WTC11 (cell line): ENCODE results near the gene CPAMD8.

Experiments used
- FOXJ3 ChIP-seq: sonication (generic); formaldehyde crosslinking; IDR thresholded peaks from 2 replicates; pipeline ENCODE4 v1.9.0; 2021; ENCODE audit warnings: missing genetic modification reagents, mild to moderate bottlenecking, borderline replicate concordance
- JUN ChIP-seq: sonication (generic); formaldehyde crosslinking; IDR thresholded peaks from 2 replicates; pipeline ENCODE4 v1.8.0; 2023; ENCODE audit warnings: mild to moderate bottlenecking, missing genetic modification reagents
- NR3C1 ChIP-seq: sonication (generic); formaldehyde crosslinking; conservative IDR thresholded peaks from 2 replicates; pipeline ENCODE4 v1.8.1; 2023; ENCODE audit warnings: low read depth, mild to moderate bottlenecking, missing genetic modification reagents
- RELA ChIP-seq: sonication (generic); formaldehyde crosslinking; IDR thresholded peaks from 2 replicates; pipeline ENCODE4 v1.8.1; 2022; ENCODE audit warnings: missing genetic modification reagents, mild to moderate bottlenecking, borderline replicate concordance
- ZNF423 ChIP-seq: fragments of 250-450 bp; sonication (Bioruptor Pico); IDR thresholded peaks from 2 replicates; pipeline ENCODE4 v2.1.2; 2022; ENCODE audit warnings: mild to moderate bottlenecking, moderate library complexity
- TF ChIP-seq, protein P1 (sequence below): fragments of 200-600 bp; IDR thresholded peaks from 2 replicates; pipeline ENCODE4 v1.8.0; 2022; ENCODE audit warnings: antibody characterized with exemption
- TF ChIP-seq, protein P2 (sequence below): sonication (generic); formaldehyde crosslinking; IDR thresholded peaks from 2 replicates; pipeline ENCODE4 v1.8.1; 2022; ENCODE audit warnings: missing genetic modification reagents, borderline replicate concordance
- TF ChIP-seq, protein P3 (sequence below): sonication (generic); formaldehyde crosslinking; IDR thresholded peaks from 2 replicates; pipeline ENCODE4 v1.8.1; 2023; ENCODE audit warnings: mild to moderate bottlenecking, missing genetic modification reagents
- TF ChIP-seq, protein P4 (sequence below): sonication (generic); formaldehyde crosslinking; IDR thresholded peaks from 2 replicates; pipeline ENCODE4 v1.8.1; 2022; ENCODE audit warnings: mild to moderate bottlenecking, moderate library complexity, missing genetic modification reagents
- TF ChIP-seq, protein P5 (sequence below): sonication (generic); formaldehyde crosslinking; IDR thresholded peaks from 2 replicates; pipeline ENCODE4 v1.8.0; 2022; ENCODE audit warnings: mild to moderate bottlenecking, missing genetic modification reagents
- TF ChIP-seq, protein P6 (sequence below): sonication (generic); formaldehyde crosslinking; IDR thresholded peaks from 2 replicates; pipeline ENCODE4 v1.8.0; 2022; ENCODE audit warnings: mild to moderate bottlenecking, missing genetic modification reagents

DNA sequence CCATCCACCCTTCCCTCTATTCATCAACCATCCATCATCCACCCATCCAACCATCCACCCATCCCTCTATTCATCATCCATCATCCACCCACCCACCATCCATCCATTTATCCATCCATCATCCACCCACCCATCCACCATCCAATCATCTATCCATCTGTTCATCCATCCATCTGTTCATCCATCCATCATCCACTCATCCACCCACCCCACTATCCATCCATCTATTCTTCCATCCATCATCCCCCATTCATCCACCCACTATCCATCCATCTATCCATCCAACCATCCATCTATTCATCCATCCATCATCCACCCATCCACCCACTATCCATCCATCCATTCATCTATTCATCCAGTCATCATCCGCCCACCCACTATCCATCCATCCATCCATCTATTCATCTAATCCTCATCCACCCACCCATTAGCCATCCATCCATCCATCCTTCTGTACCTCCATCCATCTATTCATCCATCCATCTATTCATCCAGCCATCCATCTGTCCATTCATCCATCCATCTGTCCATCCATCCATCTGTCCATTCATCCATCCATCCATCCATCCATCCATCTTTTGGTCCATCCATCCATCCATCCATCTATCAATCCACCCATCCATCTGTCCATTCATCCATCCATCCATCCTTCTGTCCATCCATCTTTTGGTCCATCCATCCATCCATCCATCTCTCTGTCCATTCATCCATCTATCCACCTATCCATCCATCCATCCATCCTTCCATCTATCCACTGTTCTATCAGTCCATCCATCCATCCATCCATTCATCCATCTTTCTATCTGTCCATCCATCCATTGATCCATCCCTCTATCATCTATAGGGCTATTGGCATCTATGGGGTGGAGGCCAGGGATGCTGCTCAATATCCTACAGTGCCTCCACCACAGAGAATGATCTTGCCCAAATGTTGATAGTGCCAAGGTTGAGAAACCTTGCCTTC lies 47.5 kb downstream of the CPAMD8 start:
- TF ChIP-seq FOXJ3 (CRISPR knock-in tag) = no peak
- no peak for TF ChIP-seq RELA (CRISPR knock-in tag)
- TF ChIP-seq, protein P1, sequence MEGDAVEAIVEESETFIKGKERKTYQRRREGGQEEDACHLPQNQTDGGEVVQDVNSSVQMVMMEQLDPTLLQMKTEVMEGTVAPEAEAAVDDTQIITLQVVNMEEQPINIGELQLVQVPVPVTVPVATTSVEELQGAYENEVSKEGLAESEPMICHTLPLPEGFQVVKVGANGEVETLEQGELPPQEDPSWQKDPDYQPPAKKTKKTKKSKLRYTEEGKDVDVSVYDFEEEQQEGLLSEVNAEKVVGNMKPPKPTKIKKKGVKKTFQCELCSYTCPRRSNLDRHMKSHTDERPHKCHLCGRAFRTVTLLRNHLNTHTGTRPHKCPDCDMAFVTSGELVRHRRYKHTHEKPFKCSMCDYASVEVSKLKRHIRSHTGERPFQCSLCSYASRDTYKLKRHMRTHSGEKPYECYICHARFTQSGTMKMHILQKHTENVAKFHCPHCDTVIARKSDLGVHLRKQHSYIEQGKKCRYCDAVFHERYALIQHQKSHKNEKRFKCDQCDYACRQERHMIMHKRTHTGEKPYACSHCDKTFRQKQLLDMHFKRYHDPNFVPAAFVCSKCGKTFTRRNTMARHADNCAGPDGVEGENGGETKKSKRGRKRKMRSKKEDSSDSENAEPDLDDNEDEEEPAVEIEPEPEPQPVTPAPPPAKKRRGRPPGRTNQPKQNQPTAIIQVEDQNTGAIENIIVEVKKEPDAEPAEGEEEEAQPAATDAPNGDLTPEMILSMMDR = no peak
- TF ChIP-seq, protein P2, sequence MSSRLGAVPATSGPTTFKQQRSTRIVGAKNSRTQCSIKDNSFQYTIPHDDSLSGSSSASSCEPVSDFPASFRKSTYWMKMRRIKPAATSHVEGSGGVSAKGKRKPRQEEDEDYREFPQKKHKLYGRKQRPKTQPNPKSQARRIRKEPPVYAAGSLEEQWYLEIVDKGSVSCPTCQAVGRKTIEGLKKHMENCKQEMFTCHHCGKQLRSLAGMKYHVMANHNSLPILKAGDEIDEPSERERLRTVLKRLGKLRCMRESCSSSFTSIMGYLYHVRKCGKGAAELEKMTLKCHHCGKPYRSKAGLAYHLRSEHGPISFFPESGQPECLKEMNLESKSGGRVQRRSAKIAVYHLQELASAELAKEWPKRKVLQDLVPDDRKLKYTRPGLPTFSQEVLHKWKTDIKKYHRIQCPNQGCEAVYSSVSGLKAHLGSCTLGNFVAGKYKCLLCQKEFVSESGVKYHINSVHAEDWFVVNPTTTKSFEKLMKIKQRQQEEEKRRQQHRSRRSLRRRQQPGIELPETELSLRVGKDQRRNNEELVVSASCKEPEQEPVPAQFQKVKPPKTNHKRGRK (CRISPR knock-in tag) = no peak
- TF ChIP-seq, protein P3, sequence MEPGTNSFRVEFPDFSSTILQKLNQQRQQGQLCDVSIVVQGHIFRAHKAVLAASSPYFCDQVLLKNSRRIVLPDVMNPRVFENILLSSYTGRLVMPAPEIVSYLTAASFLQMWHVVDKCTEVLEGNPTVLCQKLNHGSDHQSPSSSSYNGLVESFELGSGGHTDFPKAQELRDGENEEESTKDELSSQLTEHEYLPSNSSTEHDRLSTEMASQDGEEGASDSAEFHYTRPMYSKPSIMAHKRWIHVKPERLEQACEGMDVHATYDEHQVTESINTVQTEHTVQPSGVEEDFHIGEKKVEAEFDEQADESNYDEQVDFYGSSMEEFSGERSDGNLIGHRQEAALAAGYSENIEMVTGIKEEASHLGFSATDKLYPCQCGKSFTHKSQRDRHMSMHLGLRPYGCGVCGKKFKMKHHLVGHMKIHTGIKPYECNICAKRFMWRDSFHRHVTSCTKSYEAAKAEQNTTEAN (CRISPR knock-in tag) = no peak
- TF ChIP-seq, protein P4, sequence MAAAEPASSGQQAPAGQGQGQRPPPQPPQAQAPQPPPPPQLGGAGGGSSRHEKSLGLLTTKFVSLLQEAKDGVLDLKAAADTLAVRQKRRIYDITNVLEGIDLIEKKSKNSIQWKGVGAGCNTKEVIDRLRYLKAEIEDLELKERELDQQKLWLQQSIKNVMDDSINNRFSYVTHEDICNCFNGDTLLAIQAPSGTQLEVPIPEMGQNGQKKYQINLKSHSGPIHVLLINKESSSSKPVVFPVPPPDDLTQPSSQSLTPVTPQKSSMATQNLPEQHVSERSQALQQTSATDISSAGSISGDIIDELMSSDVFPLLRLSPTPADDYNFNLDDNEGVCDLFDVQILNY (CRISPR knock-in tag) = no peak
- no peak for TF ChIP-seq ZNF423 (CRISPR knock-in tag)
- TF ChIP-seq JUN (CRISPR knock-in tag) = no peak
- no peak for TF ChIP-seq NR3C1
- TF ChIP-seq, protein P5, sequence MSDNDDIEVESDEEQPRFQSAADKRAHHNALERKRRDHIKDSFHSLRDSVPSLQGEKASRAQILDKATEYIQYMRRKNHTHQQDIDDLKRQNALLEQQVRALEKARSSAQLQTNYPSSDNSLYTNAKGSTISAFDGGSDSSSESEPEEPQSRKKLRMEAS = no peak
- TF ChIP-seq, protein P6, sequence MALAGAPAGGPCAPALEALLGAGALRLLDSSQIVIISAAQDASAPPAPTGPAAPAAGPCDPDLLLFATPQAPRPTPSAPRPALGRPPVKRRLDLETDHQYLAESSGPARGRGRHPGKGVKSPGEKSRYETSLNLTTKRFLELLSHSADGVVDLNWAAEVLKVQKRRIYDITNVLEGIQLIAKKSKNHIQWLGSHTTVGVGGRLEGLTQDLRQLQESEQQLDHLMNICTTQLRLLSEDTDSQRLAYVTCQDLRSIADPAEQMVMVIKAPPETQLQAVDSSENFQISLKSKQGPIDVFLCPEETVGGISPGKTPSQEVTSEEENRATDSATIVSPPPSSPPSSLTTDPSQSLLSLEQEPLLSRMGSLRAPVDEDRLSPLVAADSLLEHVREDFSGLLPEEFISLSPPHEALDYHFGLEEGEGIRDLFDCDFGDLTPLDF (CRISPR knock-in tag) = no peak
